Adrenal gland (tissue), 5 donors: ENCODE data around the gene CDH4.

Experiments
- CTCF ChIP-seq, 6 experiments: fragments of 450-650 bp in 4 of 6; fragments of 200-600 bp in 2 of 6; sonication (generic) in 1 of 6; IDR thresholded peaks; 1 replicate in 5 of 6; 2 replicates in 1 of 6; pipeline versions ENCODE4 v1.5.1 to v1.8.0; 2016 to 2021; ENCODE audit warnings: antibody characterized with exemption in 6 of 6, mild to moderate bottlenecking in 2 of 6, moderate library complexity in 1 of 6
- POLR2A ChIP-seq, 2 donors: fragments of 450-650 bp; IDR thresholded peaks; one replicate each; pipeline ENCODE4 v1.6.1; 2017; ENCODE audit warnings: antibody characterized with exemption in 2 of 2, mild to moderate bottlenecking in 2 of 2, moderate library complexity in 1 of 2
- donor health status: DM: no; HTN: no; CAD: no.

GRCh38 chr20:61482056-61482887 is 230.2 kb downstream of the CDH4 start:
- TF ChIP-seq CTCF (IDR thresholded peaks at IDR 0.05) (no peak), POLR2A (IDR thresholded peaks at IDR 0.05) (no peak)
